Measurements from ENCODE around the gene RNF149.
"Not testable (repeated sequence)": the region's sequence is repeated elsewhere in the genome, so short reads cannot be mapped to it uniquely, and the experiment has no call there.

Gene RNF149, protein sequence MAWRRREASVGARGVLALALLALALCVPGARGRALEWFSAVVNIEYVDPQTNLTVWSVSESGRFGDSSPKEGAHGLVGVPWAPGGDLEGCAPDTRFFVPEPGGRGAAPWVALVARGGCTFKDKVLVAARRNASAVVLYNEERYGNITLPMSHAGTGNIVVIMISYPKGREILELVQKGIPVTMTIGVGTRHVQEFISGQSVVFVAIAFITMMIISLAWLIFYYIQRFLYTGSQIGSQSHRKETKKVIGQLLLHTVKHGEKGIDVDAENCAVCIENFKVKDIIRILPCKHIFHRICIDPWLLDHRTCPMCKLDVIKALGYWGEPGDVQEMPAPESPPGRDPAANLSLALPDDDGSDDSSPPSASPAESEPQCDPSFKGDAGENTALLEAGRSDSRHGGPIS
- 171 to 198 reads per million in 2 donors for total RNA-seq

DNA sequence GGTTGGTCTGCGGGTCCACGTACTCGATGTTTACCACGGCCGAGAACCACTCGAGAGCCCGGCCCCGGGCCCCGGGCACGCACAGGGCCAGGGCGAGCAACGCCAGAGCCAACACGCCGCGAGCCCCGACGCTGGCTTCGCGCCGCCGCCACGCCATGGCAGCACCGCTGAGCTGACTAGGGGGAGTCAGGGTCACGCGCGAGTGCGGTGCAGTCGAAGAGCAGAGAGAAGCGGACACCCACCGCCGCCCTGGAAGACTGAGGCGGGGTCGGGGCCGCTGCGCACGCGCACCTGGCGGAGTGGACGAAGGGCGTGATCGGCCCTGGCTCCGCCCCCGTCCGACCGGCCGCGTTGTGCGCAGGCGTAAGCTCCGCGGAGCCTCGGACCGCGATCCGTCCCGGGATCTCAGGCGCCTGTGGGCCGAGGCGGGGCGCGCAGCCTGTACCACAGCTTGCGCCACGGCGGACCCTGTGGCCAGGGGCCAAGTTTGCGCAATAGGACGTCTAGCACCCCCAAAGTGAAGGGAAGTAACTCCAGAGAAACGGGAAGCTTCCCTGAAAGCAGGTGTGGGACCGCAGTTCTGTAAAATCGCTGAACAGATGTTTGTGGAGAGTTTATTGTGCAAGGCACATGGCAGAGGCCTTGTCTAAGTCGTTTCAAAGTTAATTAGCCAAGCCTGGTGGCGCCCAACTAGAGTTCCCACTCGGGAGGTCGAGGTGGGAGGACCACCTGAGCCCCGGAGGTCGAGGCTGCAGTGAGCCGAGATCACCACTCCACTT lies at the start of gene RNF149:
Gene RNF149, minus strand, starts transcription at position 270 of the 779 bp plus-strand sequence. Its CDS starts 113 bp downstream, at position 157.
- peak; percentile 94 for DNase-seq

- no peak for DNase-seq
These were observed 48.9 kb upstream of the RNF149 start for GRCh38 chr2:101357376-101357775.

- no peak for DNase-seq
These were observed 48.0 kb upstream of the RNF149 start for GRCh38 chr2:101356521-101356920.

DNA sequence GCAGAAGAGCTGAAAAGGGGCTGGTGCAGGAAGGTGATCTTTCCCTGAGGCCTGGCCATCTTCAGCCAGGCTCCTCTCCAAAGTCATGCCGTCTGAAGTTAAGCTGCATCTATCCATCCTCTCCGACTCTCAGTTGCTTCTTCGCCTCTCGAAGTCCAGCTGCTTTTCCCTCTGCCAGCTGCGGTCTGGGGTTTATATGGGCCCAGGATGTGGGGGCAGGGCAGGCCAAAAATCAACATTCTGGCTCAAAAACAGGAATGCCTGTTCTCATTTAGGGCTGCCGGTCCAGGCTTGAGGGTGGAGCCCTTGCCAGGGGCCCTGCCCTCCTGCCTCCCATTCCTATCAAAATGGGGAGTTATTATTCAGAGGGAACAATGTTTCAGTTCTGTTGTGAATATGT lies 47.6 kb upstream of the RNF149 start:
- no peak for DNase-seq

- DNase-seq = no peak
These were observed 47.0 kb upstream of the RNF149 start for GRCh38 chr2:101355401-101356054.

- no peak for DNase-seq
These were observed 46.2 kb upstream of the RNF149 start for GRCh38 chr2:101354420-101355311.

DNA sequence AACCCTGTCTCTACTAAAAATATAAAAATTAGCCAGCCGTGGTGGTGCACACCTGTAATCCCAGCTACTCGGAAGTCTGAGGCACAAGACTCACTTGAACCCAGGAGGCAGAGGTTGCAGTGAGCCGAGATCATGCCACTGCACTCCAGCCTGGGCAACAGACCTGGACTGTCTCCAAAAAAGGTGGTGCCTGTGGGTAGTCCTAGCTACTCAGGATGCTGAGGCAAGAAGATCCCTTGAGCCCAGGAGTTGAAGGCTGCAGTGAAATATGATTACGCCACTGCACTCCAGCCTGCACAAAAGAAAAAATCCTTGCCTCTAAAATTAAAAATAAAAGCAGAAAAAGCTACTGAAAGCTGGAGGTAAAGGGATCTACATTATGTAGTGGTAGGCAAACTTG lies 44.1 kb upstream of the RNF149 start:
- DNase-seq = not testable (repeated sequence)

- DNase-seq = no peak
These were observed 42.7 kb upstream of the RNF149 start for GRCh38 chr2:101351207-101351606.

DNA sequence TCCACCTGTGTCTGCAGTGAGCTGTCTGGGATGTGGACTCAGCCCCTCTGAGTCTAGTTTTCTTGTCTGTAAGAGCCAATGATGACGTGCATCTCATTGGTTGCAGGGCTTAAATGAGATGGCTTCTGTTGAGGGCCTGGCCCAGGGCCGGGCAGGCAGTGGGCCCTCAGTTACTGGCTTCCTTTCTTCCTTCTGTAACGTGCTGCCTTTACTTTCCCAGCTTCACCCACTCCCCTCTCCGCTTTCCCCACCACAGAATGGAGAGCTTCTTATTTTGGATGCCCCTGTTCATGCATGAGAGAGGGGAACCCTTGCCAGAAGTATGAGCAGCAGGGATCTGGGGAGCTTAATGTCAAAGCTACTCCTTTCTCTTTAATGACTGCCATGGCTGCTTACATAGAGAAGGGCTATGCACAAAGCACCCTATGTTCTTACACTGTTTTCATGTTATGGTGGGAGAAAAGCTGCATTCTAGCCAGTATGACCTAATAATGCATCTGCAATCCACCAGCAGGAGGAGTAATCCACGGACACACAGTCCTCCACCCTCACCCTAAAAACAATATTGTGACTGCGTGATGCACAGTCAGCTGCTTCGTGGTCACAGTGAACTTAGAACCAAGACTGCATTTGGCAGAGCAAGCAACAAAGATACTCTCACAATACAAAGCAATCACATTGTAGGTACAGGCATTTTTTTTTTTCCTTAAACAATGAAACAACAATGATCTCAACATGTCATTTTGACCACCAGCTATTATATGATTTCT lies 41.6 kb upstream of the RNF149 start:
- DNase-seq = no peak

- no peak for DNase-seq
These were observed 40.4 kb upstream of the RNF149 start for GRCh38 chr2:101348883-101349282.

- DNase-seq = no peak
These were observed 38.4 kb upstream of the RNF149 start for GRCh38 chr2:101346909-101347308.

DNA sequence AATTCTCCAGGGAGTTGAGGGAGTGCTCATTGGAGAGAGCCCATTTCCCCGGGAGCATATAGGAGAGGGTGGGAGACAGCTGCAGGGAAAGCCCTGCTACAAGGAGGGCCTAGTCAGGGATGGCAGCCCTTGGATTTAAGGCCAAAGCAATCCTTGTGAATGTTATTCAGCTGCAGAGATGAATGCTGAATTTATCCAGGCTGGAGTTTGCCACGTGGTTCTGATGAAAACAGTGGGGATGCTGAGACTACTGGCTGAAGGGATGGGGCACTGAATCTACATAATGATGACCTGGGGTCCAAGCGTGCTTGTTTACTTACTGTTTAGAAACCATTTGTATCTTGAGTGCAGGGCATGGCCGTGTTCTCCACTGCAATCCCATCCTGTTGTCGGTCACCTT lies 35.6 kb upstream of the RNF149 start:
- no peak for DNase-seq

DNA sequence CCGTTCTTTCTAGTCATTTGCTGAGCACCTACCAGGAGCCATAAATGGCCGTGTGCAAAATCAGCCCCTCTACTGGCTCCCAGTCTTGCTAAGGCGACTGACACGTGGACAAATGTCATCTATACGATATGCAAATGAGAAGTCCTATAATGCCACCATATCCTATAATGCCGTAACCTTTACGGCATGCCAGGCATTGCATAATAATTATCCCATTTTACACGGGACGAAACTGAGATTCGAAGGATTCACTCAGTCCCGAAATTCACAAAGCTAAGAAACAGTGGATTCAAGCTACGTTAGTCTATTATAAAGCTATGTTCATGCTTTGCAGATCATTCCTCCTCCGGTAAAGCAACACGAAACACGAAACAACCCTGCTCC lies 34.1 kb upstream of the RNF149 start:
- DNase-seq = no peak

- no peak for DNase-seq
These were observed 33.6 kb upstream of the RNF149 start for GRCh38 chr2:101341901-101342624.

DNA sequence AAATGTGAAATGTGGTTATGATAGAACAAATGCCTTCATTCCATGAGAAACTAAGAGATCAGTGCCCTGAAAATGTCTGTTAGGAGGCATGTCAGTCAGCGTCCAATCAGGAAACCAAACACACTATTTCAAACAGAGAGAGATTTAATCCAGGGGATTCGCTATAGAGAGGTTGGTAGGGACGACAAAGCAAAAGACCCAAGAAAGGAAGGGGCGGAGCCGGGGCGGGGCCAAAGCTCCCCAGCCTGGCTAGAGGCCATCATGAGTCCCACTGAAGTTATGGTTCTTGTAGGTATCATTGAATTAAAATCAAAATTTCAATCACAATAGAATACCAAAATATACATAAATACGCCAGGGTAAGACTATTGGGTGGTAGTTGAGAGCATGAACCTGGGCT lies 32.9 kb upstream of the RNF149 start:
- no peak for DNase-seq

- no peak for DNase-seq
These were observed 31.6 kb upstream of the RNF149 start for GRCh38 chr2:101340141-101340551.

- no peak for DNase-seq
These were observed 30.9 kb upstream of the RNF149 start for GRCh38 chr2:101339266-101339880.

- DNase-seq = no peak
These were observed 29.4 kb upstream of the RNF149 start for GRCh38 chr2:101337877-101338276.

DNA sequence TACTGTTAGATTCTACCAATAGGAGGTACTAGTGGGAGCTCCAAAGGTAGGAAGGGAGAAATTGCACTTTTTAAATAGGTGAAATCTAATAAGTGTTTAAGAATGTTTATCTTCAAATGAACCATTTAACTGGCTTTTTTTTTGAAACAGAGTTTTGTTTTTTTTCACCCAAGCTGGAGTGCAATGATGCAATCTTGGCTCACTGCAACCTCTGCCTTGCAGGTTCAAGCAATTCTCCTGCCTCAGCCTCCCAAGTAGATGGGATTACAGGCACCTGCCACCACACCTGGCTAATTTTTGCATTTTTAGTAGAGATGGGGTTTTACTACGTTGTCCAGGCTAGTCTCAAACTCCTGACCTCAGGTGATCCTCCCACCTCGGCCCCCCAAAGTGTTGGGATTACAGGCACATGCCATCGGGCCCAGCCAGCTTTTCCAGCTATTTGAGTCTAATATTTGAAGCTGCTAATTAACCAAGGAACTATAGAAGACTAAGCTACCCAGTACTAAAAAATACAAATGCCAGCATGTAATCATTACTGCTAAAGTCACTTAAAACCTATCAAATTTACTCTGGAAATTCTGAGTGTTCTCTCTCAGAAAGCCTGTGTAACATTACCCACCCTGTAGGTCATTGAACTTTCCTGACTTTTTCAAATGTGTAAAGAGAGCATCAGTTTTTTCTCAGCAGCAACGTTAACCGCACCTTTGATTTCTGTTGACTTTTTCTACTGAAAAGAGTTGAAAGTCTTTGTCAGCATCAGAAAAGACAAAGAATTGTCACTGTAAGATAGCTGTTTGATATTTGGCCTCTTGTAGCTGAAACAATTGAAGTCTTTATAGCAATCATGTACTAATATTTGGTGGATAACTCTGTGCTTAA lies 24.6 kb upstream of the RNF149 start:
- DNase-seq = no peak
